Left lung (tissue), 10 donors: ENCODE results near the gene BMERB1. TPM values are rescaled to one million over a fixed set of nuclear protein-coding genes. Genes with fewer than 3 reads are reported as not detected.

Experiments
- ATAC-seq: fragments of 200-7000 bp; cut with Tn5 transposase; one replicate; pipeline ENCODE4 v1.9.1; 2020; ENCODE audit warnings: moderate library complexity
- DNase-seq, 4 donors: peaks; one replicate each; pipeline ENCODE4 v3.0.0-alpha.2; 2013 to 2020
- H3K27ac ChIP-seq, 2 donors: fragments of 200-600 bp; sonication (generic) in 1 of 2; one replicate each; pipeline versions ENCODE4 v1.5.0 to v1.8.0; 2020 to 2021
- H3K27me3 ChIP-seq, 2 donors: fragments of 200-600 bp; sonication (generic) in 1 of 2; one replicate each; pipeline versions ENCODE4 v1.5.0 to v1.8.0; 2020 to 2021
- H3K36me3 ChIP-seq, 2 donors: fragments of 200-600 bp; sonication (generic) in 1 of 2; one replicate each; pipeline versions ENCODE4 v1.5.0 to v1.8.0; 2020 to 2021
- H3K4me1 ChIP-seq, 2 donors: fragments of 200-600 bp; one replicate each; pipeline ENCODE4 v1.8.0; 2021
- H3K4me3 ChIP-seq, 2 donors: fragments of 200-600 bp; sonication (generic) in 1 of 2; one replicate each; pipeline versions ENCODE4 v1.5.0 to v1.8.0; 2020 to 2021; ENCODE audit warnings: mild to moderate bottlenecking in 1 of 2
- H3K9me3 ChIP-seq, 2 donors: fragments of 200-600 bp; sonication (generic) in 1 of 2; one replicate each; pipeline versions ENCODE4 v1.5.0 to v1.8.0; 2020 to 2021
- intact Hi-C, 2 donors: fragments of 100-400 bp; cut with DNase I; formaldehyde crosslinking; loops; one replicate each; pipeline versions ENCODE4 v1.11.2 to v1.14.2; 2022
- polyA plus RNA-seq, 6 donors: library from polyadenylated mRNA; unstranded; fragments of 120-200 nt; gene quantifications; one replicate each; pipeline ENCODE4 v1.2.1, GENCODE V29; 2013; ENCODE audit not compliant: insufficient read length in 6 of 6
- total RNA-seq, 2 donors: library from RNA; stranded (reverse); fragmentation: NEBNext Ultra II Directional; extraction: Animal tissue kit (Norgen Biotek cat#: 25700); gene quantifications; one replicate each; pipeline ENCODE4 v1.2.1, GENCODE V29; 2021
- TF ChIP-seq, protein P1 (sequence below), 2 donors: fragments of 200-600 bp; sonication (generic) in 1 of 2; IDR thresholded peaks; one replicate each; pipeline versions ENCODE4 v1.5.0 to v1.8.0; 2021; ENCODE audit warnings: antibody characterized with exemption in 2 of 2
- donor health status: DM: no; HTN: yes; CAD: no.
- donor health status: DM: no; HTN: no; CAD: no.

Gene BMERB1
- total and polyA plus RNA-seq, 8 donors, result 12.0 to 45.8 (median 38.4) TPM

DNA sequence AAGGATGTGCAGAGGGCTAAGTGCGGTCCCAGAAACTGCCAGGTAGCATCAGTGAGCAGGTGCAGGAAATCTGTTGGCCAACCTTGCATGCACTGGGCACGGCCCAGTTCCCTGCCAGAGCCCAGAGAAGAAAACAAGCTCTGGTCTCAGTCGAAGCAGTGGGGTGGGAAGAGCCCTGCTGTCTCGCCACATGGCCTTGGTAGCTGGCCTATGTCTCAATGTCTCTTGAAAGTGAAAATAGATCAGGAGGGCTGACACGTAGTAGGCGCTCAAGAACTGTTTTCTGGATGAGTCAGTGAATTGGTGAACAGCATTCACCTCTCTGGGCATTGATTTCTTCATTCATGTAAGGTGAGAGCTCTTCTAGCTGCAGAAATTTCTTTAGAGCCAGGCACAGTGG lies 118.1 kb downstream of the BMERB1 start:
- Histone ChIP-seq H3K36me3 (no peaks in the 10 kb centered on the region), H3K27ac (no peak overlapping the region), H3K27me3 (no peaks in the 10 kb centered on the region), H3K4me3 (no peak overlapping the region), H3K9me3 (no peaks in the 10 kb centered on the region), H3K4me1 (no peaks in the 10 kb centered on the region)
- ATAC-seq (no peak), DNase-seq (no peak)
- intact Hi-C loops, result no loop called here
- TF ChIP-seq, protein P1, sequence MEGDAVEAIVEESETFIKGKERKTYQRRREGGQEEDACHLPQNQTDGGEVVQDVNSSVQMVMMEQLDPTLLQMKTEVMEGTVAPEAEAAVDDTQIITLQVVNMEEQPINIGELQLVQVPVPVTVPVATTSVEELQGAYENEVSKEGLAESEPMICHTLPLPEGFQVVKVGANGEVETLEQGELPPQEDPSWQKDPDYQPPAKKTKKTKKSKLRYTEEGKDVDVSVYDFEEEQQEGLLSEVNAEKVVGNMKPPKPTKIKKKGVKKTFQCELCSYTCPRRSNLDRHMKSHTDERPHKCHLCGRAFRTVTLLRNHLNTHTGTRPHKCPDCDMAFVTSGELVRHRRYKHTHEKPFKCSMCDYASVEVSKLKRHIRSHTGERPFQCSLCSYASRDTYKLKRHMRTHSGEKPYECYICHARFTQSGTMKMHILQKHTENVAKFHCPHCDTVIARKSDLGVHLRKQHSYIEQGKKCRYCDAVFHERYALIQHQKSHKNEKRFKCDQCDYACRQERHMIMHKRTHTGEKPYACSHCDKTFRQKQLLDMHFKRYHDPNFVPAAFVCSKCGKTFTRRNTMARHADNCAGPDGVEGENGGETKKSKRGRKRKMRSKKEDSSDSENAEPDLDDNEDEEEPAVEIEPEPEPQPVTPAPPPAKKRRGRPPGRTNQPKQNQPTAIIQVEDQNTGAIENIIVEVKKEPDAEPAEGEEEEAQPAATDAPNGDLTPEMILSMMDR (IDR thresholded peaks at IDR 0.05), result no peak

DNA sequence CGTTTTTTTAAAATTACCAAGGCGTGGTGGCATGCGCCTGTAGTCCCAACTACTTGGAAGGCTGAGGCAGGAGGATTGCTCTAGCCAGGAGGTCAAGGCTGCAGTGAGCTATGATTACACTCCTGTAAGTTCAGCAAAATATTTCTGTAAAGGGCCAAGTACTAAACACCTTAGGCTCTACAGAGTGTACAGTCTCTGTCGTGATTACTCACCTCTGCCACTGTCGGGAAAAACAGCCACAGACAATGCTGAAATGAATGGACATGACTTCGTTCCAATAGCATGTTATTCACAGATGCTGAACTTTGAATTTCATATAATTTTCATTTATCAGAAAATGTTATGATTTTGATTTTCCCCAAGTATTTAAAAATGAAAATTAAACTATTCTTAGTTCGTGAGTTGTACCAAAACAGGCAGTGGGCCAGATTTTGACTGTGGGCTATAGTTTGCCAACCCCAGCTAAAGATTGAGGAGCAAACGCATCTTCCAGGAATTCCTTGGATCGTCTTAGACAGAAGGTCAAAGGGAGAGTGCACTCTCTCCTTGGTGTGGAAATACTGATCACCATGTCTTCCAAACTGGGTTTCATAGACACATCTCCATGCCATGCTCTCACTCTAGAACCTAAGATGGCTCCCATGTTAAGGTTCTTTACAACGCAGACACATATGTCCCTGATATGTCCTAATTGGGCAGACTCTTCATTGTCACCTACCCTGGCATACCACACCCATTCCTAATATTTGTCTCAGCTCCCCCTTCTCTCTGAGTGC lies 119.1 kb downstream of the BMERB1 start:
- H3K27ac ChIP-seq, result no peak overlapping the region
- TF ChIP-seq, protein P1 (IDR thresholded peaks at IDR 0.05), result no peak
- no peaks in the 10 kb centered on the region for H3K27me3 ChIP-seq
- no peaks in the 10 kb centered on the region for H3K36me3 ChIP-seq
- H3K4me1 ChIP-seq, result no peaks in the 10 kb centered on the region
- H3K4me3 ChIP-seq, result no peak overlapping the region
- no peak for ATAC-seq
- no peak for DNase-seq
- H3K9me3 ChIP-seq, result no peaks in the 10 kb centered on the region
- intact Hi-C loops, result no loop called here

DNA sequence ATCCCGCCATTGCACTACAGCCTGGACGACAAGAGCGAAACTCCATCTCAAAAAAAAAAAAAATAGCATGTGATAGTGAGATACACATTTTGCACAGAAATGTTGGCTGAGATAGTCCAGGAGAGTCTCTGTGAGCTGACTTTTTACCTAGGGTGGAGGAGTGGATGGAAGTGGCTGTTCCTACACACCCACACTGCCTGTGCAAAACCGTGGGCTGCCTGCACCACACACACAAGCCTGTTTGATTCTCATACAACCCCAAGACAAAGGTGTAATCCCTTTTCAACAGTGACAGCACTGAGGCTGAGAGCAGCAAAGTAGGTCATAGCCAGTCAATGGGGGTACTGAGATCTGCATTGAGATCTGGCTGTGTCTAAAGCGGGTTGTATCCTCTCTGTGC lies 121.7 kb downstream of the BMERB1 start:
- H3K36me3 ChIP-seq, result no peaks in the 10 kb centered on the region
- H3K4me3 ChIP-seq, result no peak overlapping the region
- H3K9me3 ChIP-seq, result no peaks in the 10 kb centered on the region
- no peak for DNase-seq
- ATAC-seq, result no peak
- intact Hi-C loops, result no loop called here
- TF ChIP-seq, protein P1 (IDR thresholded peaks at IDR 0.05), result no peak
- H3K4me1 ChIP-seq, result no peaks in the 10 kb centered on the region
- H3K27ac ChIP-seq, result no peak overlapping the region
- no peaks in the 10 kb centered on the region for H3K27me3 ChIP-seq

DNA sequence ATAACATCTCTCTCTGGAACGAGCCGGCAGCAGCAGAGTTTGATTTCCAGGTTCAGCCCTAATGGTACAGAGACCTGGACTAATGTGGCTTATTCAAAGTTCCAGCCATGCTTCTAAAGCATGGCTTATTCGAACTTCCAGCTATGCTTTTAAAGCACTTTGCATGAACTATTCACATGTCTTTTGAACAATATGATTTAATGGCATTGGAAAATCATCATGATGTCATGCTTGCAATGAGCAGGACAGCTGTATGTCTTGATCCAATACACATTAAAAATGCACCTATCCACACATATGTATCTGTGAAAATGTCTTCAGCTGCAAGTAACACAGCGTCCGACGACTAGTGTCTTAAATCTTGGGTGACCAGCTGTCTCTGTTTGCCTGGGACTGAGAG lies 122.9 kb downstream of the BMERB1 start:
- H3K27me3 ChIP-seq, result no peaks in the 10 kb centered on the region
- ATAC-seq (no peak), DNase-seq (no peak)
- intact Hi-C loops, result no loop called here
- H3K9me3 ChIP-seq, result no peaks in the 10 kb centered on the region
- H3K36me3 ChIP-seq, result no peaks in the 10 kb centered on the region
- H3K4me3 ChIP-seq, result no peak overlapping the region
- H3K27ac ChIP-seq, result no peak overlapping the region
- H3K4me1 ChIP-seq, result no peaks in the 10 kb centered on the region
- TF ChIP-seq, protein P1 (IDR thresholded peaks at IDR 0.05), result no peak

DNA sequence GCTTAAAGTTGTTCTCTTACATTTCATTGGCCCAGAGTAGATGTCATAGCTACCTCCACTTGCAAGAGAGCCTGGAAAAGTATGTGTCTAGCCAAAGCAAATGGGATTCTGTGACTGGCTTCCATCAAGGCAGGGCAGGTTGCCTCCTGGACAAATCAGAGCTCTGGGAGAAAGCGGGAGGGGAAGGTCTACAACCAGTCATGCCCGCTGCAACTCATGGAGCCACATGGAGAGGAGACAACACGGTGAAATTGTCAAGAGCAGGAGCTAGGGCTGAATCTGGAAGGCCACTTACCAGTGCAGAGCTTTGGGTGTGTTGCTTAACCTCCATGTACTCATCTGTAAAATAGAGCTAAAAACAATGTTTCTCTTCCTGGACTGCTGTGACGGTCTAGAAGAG lies 124.8 kb downstream of the BMERB1 start:
- H3K36me3 ChIP-seq, result no peaks in the 10 kb centered on the region
- H3K4me3 ChIP-seq, result no peak overlapping the region
- H3K4me1 ChIP-seq, result no peaks in the 10 kb centered on the region
- intact Hi-C loops, result no loop called here
- TF ChIP-seq, protein P1 (IDR thresholded peaks at IDR 0.05), result no peak
- DNase-seq (no peak), ATAC-seq (no peak)
- no peak overlapping the region for H3K27ac ChIP-seq
- no peaks in the 10 kb centered on the region for H3K27me3 ChIP-seq
- H3K9me3 ChIP-seq, result no peaks in the 10 kb centered on the region
